Measurements from ENCODE around the gene SLX4IP.

SLX4IP gene

DNA sequence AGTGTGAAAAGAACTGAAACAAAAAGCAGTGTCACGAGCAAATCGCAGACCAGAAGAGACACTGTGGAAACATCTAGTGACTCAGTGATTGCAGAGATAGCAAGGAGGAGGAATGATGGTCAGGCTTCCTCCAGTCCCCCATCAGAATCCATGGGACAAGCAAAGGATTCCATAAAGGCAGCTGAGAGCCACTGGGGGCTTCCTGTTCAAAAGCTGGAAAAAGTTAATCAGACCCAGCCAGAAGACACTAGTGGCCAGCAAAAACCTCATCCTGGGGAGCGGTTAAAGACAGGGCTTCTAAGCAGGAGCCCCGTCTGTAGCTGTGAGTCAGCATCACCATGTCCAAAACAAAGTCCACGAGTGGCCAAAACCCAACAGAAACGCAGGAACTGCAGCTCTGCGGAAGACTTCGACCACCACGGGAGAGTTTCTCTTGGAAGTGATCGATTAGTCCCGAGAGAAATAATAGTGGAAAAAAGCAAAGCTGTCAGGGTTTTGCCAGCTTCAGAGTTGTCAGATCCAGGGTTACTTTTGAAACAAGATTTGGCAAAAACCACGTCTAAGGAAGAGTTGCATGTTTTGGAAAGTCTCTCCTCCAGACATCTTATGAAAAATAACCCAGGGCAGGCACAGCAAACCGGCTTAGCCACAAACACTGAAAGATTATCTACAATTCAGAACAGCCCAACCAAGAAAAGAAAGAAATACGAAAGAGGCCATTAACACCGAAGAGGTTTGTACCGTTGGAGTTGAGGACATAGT is 187.7 kb downstream of the SLX4IP start:
- DNase-seq (ENCODE audit: low read depth), result no peak
- TF ChIP-seq, protein P1, sequence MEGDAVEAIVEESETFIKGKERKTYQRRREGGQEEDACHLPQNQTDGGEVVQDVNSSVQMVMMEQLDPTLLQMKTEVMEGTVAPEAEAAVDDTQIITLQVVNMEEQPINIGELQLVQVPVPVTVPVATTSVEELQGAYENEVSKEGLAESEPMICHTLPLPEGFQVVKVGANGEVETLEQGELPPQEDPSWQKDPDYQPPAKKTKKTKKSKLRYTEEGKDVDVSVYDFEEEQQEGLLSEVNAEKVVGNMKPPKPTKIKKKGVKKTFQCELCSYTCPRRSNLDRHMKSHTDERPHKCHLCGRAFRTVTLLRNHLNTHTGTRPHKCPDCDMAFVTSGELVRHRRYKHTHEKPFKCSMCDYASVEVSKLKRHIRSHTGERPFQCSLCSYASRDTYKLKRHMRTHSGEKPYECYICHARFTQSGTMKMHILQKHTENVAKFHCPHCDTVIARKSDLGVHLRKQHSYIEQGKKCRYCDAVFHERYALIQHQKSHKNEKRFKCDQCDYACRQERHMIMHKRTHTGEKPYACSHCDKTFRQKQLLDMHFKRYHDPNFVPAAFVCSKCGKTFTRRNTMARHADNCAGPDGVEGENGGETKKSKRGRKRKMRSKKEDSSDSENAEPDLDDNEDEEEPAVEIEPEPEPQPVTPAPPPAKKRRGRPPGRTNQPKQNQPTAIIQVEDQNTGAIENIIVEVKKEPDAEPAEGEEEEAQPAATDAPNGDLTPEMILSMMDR (IDR thresholded peaks at IDR 0.05; ENCODE audit: insufficient read depth, low read depth, low read length, missing control alignments), result no peak
- no peak overlapping the region for H3K4me3 ChIP-seq (ENCODE audit: low read length)

DNA sequence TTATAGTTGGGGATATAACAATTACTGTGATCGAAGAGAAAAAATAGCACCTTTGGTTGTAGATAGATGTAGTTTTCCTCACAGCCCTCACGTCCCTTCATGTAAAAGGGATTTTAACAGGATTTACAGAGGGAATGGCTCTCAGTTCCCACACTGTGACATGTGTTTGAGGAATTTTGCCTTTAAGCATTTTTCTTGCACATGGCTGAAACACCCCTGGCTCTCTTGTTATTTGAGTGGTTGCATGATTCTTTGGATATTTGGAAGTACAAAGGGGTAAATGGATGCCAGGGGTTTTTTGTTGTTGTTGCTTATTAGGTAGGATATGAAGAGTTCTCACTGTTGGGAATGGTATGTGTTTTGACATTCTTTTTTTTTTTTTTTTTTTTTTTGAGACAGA is 190.5 kb downstream of the SLX4IP start:
- TF ChIP-seq, protein P1 (IDR thresholded peaks at IDR 0.05; ENCODE audit: insufficient read depth, low read depth, low read length, missing control alignments), result no peak
- no peak overlapping the region for H3K4me3 ChIP-seq (ENCODE audit: low read length)
- DNase-seq (ENCODE audit: low read depth), result peak; percentile 60

DNA sequence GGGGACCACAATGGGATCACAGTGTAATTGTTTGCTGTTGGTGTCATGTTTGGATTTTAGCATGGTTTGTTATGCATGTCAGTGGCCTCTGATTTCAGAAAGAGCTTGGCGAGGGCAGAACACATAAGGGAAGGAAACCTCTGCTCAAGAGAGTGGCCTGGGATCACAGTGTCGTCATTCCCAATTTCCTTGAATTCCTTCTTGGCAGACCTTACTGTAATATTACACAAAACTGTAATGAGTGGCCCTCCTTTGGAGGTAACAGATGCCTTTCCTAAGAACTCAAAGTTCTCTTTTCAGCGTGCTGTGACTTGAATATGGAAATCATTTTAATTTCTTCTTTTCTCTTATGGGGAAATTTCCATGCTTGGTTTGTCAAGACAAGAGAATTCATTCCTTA is 191.8 kb downstream of the SLX4IP start:
- no peak overlapping the region for H3K4me3 ChIP-seq (ENCODE audit: low read length)
- TF ChIP-seq, protein P1 (IDR thresholded peaks at IDR 0.05; ENCODE audit: insufficient read depth, low read depth, low read length, missing control alignments), result no peak
- peak; percentile 87 for DNase-seq (ENCODE audit: low read depth)

DNA sequence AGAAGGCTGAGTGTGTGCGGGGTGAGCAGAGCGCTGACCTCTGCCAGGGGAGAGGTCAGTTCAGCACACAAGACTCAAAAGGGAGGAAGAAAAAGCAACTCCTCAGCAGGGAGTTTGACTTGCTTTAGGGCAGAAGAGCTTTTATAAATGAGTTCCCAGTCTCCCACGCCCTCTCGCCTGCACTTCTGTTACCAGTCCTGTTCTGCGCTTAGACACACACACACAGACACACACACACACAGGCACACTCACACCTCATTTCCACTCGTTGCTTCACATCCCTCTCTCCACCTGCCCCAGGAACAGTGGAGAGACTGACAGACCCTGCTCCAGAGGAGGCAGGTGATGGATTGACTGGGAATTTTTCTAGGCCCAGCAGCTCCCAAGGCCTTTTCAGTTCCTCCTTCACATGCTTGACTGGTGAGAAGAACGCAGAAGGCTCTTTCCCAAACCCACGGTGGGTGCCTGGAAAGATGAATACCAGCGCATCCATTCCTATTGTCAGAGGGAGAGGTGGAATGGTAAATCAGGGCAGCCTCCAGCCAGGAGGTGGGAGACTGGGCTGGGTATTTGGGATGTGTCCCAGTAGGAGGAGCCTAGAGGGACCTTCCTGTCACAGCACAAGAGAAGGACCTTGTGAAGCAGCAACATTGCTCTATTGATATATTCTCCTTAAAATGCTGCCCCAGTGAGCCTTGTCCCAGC is 195.0 kb downstream of the SLX4IP start:
- H3K4me3 ChIP-seq (ENCODE audit: low read length), result no peak overlapping the region
- DNase-seq (ENCODE audit: low read depth), result no peak
- TF ChIP-seq, protein P1 (IDR thresholded peaks at IDR 0.05; ENCODE audit: insufficient read depth, low read depth, low read length, missing control alignments), result no peak

DNA sequence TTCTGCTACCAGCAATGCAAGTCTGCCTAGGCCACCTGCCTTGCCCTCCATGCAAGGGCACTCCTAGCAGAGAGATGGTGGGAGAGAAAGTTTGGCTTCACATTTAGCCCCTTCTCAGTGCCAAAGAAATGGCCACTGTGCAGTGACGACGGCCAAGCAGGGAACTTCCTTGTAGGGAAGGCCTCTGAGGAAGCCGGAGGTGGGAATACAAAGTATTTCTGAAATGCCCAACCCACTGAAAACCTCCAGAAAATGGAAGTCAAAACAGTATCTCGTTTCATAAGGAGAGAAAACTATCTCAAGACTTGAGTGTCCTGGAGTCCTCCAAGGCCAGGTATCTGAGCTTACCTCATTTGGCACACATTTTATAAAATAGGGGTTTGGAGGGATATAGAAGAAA is 196.0 kb downstream of the SLX4IP start:
- no peak overlapping the region for H3K4me3 ChIP-seq (ENCODE audit: low read length)
- TF ChIP-seq, protein P1 (IDR thresholded peaks at IDR 0.05; ENCODE audit: insufficient read depth, low read depth, low read length, missing control alignments), result no peak
- no peak for DNase-seq (ENCODE audit: low read depth)

DNA sequence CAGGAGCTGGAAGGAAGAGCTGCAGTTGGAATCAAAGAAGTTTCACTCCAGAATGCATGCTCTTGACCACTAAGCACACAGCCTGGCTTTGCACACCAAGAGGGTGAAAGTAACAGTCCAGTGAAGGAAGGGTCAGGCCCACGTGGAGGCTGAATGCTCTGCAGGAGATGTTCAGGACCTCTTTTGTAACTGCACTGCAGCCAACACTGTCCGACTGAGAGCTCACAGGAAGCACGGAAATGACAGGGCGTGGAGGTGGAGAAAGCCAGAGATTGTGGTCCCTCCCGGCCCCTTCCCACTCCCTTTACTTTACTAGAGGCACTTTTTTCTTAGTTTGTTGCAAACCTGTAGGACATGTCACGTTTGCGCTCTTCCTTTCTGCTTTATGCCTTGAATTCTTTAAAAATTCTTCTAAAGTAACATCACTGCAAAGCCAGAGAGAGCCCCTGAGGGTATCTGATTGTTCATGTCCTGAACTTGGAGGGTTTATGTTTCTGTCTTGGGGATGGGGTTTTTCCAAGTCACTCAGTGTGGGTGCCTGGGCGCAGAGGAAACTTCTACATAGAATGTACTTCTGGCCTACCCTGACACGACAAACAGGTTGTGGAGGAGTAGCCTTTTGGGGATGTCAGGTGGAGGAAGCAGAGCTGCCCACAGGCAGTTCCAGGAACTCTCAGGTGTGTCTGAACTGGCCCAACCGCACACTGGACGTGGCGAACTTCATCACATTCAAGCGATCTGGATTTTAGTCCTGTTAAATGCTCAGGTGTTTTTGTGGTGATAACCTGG is 197.8 kb downstream of the SLX4IP start:
- H3K4me3 ChIP-seq (ENCODE audit: low read length), result no peak overlapping the region
- DNase-seq (ENCODE audit: low read depth), result peak; percentile 50
- TF ChIP-seq, protein P1 (IDR thresholded peaks at IDR 0.05; ENCODE audit: insufficient read depth, low read depth, low read length, missing control alignments), result no peak
